HT-29 (cell line): ENCODE measurements around the gene IL32. TPM values are rescaled to one million over a fixed set of nuclear protein-coding genes. Genes with fewer than 3 reads are reported as not detected.
A peak's percentile ranks its signal among the peaks of the same experiment; 100 is the strongest.

Experiments
- DNase-seq: peaks from one replicate; pipeline ENCODE4 v3.0.0-alpha.2; 2015; ENCODE audit warnings: low spot score
- total RNA-seq: library from RNA; depleted of rRNA; stranded (reverse); fragments of >200 nt; shearing (Covaris generic); gene quantifications from 2 replicates; pipeline ENCODE4 v1.2.3, GENCODE V29; 2014; rRNA removed

IL32 gene, protein sequence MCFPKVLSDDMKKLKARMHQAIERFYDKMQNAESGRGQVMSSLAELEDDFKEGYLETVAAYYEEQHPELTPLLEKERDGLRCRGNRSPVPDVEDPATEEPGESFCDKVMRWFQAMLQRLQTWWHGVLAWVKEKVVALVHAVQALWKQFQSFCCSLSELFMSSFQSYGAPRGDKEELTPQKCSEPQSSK
- total RNA-seq = 5.0 and 8.5 TPM in 2 replicates

DNA sequence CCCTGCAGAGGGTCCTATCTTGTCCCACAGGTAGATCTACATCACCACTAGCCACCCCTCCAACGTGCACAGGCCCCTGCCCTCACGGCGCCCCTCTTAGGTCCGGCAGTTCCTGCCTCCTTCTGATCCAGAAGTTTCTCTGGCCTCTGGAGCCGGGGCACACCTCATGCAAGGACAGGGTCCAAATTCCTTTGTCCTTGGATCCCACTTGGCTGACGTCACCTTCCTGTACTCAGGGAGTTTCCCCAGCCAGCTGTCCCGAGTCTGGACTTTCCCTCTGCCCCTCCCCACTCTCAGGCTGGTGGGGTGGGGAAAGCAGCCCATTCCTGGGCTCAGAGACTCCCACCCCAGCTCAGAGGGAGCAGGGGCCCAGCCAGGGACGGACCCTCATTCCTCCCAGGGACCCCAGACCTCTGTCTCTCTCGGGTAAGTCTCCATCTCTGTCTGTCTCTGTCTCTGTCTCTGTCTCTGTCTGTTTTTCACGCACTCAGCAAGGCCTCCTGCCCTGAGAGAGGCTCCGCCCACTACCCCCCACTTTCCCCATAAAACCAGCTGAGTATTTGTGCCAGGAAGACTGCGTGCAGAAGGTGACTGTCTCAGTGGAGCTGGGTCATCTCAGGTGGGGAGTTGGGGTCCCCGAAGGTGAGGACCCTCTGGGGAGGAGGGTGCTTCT, at the start of gene IL32:
Gene IL32, plus strand, starts transcription at position 572 of the 673 bp plus-strand sequence. CDS start 172 bp downstream, outside the sequence.
- peak; percentile 25 for DNase-seq

DNA sequence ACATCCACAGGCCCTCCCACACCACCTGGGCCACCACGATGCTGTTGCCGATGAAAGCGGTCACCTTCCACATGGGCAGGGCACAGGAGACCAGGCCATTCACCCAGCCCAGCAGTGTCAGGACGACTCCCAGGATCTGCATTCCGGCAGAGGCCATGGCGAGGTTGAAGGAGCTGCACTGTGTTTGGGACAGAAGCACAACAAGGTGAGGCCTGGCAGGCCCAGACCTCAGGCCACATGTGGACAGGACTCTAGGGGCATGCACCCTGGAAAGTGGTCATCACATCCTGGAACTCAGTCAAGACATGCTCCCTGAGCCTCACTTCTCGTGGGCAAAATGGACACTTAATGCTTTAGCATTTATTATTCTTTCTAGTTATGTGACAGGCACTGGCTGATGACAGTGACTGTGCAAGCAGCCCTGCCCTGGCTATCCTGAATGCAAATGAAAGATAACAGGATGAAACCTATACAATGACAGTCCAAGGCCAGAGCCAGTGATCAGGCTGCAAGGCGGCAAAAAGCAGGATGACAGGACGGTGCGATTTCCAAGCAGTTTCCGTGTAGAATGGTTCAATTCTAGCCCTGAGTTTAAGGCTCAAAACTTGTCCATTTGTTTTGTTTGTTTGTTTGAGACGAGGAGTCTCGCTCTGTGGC, 49.4 kb upstream of the IL32 start:
- no peak for DNase-seq

- no peak for DNase-seq
Measured at GRCh38 chr16:3017344-3017743, 48.1 kb upstream of the IL32 start.

- DNase-seq = peak; percentile 9
Measured at GRCh38 chr16:3017794-3018506, 47.5 kb upstream of the IL32 start, which contains the start of gene CLDN6. Gene CLDN6 (minus strand): TSS chr16:3018183. CDS start chr16:3016021, 2,162 bp downstream.

- no peak for DNase-seq
Measured at GRCh38 chr16:3019594-3020246, 45.7 kb upstream of the IL32 start.

- peak; percentile 87 for DNase-seq
Measured at GRCh38 chr16:3020247-3020603, 45.2 kb upstream of the IL32 start, which contains the start of gene TNFRSF12A. Gene TNFRSF12A (plus strand): TSS chr16:3020368. CDS start chr16:3020398, 30 bp downstream.

- DNase-seq = peak; percentile 92
Measured at GRCh38 chr16:3020604-3021448, 44.6 kb upstream of the IL32 start.

GRCh38 chr16:3021449-3022207, 43.8 kb upstream of the IL32 start:
- DNase-seq = peak; percentile 84

- peak; percentile 89 for DNase-seq
Measured at GRCh38 chr16:3022208-3022683, 43.2 kb upstream of the IL32 start.

DNA sequence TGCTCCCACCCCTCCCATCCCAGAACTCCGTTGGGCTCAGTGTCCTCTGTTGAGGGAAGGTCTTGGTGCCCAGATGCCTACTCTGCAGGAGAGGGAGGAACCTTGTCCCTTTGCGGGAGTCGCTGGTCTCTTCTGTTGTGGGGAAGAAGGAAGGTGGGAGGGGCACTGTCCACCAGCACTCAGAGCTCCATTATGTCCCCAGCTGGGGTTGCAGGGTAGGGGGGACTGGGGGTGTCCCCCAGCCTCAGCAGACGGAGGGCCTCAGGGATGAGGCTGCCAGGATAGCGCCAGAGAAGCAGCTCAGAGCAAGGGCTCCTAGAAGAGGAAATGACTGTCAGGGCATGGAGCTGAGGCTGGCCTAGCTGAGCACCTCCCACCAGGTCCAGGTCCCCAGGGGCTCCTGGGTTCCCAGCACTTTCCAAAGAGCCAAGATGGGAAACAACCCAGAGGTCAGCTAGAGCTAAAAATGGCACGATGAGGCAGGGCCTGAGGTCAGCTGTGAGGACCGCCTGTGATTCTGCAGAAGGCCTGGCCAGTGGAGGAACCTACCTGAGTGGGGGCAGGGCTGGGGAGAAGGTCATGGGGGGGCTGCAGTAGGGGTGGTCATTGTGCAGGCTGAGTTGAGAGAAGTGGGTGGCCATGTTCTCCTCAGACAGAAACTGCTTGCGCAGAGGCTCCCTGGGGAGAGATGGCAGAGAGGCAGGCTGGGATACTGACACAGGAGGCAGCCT, 42.6 kb upstream of the IL32 start:
- DNase-seq = no peak

GRCh38 chr16:3023415-3023668, 42.1 kb upstream of the IL32 start:
- peak; percentile 85 for DNase-seq

DNA sequence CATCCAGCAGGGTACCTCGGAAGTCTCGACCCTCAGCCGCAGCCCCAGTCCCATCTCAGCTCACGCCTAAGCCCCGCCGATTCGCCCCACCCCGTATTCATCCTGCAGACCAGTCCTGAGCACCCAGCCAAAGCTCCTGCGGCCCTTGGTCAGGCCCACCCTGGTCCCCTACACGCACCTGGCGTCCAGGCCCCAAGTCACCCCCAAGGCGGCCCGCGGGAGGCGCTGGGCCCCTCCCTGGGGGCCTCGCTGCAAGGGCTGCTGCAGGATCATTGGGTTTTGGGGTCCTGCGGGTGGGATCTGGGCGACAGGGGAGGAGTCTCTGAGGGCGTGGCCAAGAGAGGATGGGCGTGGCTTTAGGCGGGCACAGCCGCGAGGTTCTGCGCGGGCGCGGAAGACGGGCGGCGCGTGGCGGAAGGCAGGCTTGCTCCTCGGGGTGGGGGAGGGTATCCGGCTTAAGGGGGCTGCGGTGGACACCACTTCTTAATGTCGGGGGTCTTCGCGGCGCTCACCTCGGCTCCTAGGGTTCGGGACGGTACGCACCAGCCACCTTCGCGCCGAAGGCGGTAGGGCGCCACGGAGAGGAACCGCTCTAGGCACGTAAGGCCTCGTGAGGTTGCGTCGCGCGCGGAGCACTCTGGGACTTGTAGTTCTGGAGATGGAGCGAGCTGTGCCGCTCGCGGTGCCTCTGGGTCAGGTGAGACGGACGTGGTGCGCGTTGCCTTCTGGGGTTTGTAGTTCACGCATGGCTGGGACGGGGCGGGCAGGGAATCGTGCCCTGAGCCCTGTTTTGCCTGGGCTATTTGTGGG, 41.6 kb upstream of the IL32 start, which contains the start of the genes HCFC1R1 and THOC6:
Gene HCFC1R1, minus strand, starts transcription at position 274 of the 810 bp plus-strand sequence. Its CDS starts 1 bp downstream, at position 273.
Gene THOC6, plus strand, starts transcription at position 367 of the 810 bp plus-strand sequence. Its CDS starts 292 bp downstream, at position 659.
- peak; percentile 99 for DNase-seq

DNA sequence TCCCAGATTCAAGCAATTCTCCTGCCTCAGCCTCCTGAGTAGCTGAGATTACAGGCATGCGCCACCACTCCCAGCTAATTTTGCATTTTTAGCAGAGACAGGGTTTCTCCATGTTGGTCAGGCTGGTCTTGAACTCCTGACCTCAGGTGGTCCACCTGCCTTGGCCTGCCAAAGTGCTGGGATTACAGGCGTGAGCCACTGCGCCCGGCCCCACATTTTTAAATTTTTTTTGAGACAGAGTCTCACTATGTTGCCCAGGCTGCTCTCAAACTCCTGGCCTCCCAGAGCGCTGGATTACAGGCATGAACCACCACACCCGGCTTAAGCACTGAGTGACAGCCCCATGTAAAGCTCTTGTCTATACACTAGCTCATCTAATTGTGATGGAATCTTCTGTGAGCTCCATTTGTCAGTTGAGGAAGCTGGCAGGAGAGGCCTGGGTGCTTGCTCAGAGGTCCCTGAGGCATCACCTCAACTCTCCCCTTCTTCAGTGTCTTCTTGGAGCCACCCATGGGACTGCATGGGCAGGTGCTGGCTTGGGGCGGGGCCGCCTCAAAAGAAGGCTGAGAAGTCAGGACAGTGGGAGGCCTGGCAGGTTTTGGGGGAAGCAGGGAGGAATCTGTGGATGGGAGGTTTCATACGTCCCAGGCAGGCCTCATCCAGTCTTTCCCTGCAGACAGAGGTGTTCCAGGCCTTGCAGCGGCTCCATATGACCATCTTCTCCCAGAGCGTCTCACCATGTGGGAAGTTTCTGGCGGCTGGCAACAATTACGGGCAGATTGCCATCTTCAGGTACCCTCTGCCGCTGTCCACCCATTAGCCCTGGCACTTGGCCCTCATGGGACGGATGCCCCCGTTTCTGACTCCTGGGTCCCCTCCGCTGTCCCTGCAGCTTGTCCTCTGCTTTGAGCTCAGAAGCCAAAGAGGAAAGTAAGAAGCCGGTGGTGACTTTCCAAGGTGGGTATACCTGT, 40.1 kb upstream of the IL32 start:
- DNase-seq = no peak

DNA sequence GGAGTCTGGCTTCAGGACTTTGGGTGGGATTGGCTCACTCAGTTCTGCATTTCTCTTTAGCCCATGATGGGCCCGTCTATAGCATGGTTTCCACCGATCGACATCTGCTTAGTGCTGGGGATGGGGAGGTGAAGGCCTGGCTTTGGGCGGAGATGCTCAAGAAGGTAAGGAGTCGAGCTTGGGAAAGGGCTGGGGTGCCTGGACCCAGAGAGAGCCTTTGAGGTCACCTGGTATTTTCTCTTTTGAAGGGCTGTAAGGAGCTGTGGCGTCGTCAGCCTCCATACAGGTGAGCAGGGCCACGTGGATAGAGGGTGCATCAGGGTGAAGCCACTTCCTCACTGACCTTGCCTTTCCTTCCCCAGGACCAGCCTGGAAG, 39.4 kb upstream of the IL32 start:
- no peak for DNase-seq

- DNase-seq = no peak
Measured at GRCh38 chr16:3026609-3027488, 38.6 kb upstream of the IL32 start.

GRCh38 chr16:3027489-3027795, 38.0 kb upstream of the IL32 start:
- no peak for DNase-seq
